GM19240 (cell line): Measurements from ENCODE around the gene PRB3.

Source experiments
- DNase-seq: peaks from one replicate; pipeline ENCODE4 v3.0.0; 2011; ENCODE audit warnings: low spot score; ENCODE audit not compliant: insufficient read length

Gene PRB3

DNA sequence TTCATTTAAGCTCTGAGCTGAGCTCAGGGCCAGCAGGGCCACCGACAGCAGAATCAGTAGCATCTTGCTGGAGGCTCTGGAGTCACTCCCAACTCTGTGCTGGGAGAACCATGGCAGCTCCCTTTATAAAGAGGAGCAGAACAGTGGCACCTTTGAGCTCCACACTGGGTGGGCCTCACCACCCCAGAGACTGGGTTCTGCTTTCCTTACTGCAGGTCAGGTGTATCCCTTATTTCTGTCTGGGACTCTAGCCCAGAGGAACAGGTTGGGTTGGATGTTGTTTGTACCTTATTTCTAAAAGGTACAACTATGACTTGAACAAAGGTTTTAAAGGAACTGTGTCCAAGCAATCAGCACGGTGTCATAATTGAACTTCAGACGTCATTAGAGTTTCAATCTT, at the start of gene PRB3:
Gene PRB3, minus strand, starts transcription at position 101 of the 400 bp plus-strand sequence. Its CDS starts 38 bp downstream, at position 63.
- DNase-seq = no peak

DNA sequence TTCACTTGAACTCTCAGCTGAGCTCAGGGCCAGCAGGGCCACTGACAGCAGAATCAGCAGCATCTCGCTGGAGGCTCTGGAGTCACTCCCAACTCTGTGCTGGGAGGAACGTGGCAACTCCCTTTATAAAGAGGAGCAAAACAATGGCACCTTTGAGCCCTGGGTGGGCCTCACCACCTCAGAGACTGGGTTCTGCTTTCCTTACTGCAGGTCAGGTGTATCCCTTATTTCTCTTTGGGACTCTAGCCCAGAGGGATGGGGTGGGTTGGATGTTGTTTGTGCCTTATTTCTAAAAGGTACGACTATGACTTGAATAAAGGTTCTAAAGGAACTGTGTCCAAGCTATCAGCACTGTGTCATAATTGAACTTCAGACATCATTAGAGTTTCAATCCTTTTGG, 40.8 kb upstream of the PRB3 start, which contains the start of gene PRB4:
Gene PRB4, minus strand, starts transcription at position 101 of the 400 bp plus-strand sequence. Its CDS starts 38 bp downstream, at position 63.
- no peak for DNase-seq

DNA sequence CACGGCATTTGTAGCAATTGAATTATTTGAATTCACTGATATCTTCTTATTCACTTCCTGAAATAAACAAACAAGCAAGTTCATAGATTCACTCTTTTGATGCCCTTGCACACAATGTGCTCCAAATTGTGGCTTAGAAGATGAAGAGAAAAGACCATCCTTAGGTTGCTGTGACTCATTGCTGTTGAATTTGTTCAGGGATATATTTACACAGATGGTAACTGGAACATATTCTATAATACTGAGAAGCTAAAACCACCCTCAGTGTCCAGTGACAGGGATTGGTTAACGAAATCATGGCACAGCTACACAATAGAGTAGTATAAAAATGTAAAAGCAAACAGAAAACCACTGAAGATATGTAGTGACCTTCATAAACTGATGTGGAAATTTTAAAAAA, 37.6 kb upstream of the PRB3 start:
- no peak for DNase-seq

DNA sequence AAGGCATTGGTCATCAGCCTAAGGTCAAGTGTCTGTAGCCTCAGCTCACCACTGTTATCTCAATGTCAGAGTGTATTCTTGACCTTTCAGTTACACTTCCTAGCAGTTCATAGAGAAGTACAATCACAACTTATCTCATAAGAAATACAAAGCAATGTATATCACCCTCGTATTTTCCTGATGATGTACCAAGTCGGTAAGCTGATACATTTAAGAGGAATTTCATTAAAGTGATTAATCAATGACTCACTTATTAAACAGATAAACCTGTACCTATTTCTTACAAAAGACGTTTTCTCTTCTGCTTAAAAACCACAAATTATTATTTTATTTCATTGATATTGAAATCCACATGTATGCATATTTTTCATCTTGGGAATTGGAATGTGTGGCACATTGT, 3.9 kb upstream of the PRB3 start:
- DNase-seq = no peak

DNA sequence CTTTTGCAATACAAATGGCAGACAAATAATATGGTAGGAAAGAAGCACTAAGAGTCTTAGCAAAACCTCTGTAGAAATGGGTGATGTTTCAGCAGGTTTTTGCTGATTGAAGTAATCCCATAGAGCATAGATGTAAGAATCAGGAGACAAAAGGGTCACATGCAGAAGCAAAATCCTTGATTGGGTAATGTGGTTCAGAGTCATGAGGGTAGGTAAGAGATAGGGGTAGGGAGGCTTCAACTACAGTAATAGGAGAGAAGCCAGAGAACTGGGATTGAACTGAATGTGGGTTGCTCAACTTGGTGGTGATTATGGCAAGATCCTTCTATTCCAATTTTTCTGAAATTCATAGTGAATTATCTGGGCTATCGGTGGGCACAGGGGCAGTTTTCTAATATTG, 5.0 kb downstream of the PRB3 start:
- DNase-seq = no peak

DNA sequence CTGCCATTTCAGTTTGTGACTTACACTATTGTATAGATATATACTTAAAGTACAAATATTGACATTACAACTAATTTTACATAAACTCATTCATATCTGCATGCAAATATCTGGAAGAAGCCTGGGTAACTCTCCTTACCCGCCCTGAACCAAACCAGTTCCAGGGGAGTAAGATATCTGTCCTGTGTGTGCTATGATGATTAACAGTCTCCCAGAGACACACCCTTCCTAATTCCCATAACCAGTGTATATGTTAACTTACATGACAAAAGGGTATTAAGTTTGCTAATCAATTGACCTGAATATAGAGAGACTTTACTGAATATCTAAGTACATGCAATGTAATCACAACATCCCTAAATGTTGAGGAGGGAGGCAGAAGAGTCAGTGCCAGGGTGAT, 23.0 kb downstream of the PRB3 start:
- DNase-seq = no peak

DNA sequence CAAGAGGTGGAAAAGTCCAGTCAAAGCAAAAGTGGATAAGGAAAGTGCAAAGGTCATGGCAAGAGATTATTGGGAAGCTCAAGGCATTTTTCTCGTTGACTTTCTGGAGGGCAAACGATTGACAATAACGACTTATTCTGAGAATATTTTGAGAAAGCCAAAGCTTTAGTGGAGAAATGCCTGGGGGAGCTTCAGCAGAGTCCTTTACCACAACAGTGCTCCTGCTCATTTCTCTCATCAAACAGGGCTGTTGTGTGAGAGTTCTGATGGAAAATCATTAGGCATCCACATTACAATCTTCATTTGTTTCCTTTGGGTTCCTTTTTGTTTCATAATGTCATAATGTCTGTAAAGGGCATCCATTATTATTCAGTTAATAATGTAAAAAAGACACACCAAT, 26.9 kb downstream of the PRB3 start:
- DNase-seq = no peak

DNA sequence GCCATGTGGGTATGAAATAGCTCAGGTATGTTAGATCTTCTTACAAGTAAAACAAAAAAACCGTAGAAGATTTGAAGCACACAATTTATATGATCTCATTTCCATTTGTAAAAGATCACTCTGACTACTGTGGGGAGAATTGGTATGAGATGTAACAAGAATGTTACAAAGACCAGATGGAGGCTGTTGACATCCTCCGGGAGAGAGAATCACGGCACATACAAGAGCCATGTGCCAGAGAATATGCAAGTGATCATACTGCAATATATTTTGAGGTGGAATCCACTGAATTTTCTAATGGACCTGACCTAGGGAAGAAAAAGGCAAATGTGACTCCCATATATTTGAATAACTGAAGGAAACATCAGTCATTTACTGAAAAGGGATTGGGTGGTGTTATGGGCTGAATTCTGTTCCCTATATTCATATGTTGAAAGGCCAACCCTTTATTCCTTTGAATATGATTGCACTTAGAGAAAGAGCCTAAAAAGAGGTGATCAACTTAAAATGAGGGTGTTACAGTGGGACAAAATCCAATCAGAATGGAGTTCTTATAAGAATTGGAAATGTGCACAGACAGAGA, 29.1 kb downstream of the PRB3 start:
- no peak for DNase-seq

DNA sequence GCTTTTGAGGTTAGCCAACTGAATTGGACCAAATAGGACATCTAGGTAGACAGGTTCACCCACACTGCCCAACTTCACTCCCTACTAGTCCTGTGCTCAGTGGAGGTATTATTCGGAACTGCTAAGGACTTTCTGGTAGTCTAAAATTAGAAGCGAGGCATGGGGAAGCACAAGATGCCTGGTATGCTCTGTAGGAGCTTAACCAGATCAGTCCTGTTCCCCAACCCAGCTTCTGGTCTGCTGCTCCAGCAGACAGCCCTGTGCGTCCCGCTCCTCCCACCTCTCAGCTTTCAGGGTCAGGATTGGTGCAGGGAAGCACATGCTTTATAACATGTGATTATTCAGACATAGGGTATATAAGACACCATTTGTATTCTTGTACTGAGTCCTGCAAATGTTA, 31.2 kb downstream of the PRB3 start:
- DNase-seq = no peak

DNA sequence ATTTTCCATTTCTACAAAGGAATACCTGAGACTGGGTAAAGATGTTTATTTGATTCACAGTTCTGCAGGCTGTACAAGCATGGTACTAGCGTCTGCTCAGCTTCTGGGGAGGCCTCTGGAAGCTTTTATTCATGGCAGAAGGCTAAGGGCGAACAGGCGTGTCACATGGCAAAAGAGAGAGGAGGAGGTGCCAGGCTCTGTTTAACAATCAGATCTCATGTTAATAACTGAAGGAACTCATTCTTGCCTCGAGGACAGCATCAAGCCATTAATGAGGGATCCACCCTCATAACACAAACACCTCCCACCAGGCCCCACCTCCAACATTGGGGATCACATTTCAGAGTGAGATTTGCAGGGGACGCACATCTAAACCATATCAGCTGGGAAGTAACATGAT, 36.0 kb downstream of the PRB3 start:
- DNase-seq = no peak

DNA sequence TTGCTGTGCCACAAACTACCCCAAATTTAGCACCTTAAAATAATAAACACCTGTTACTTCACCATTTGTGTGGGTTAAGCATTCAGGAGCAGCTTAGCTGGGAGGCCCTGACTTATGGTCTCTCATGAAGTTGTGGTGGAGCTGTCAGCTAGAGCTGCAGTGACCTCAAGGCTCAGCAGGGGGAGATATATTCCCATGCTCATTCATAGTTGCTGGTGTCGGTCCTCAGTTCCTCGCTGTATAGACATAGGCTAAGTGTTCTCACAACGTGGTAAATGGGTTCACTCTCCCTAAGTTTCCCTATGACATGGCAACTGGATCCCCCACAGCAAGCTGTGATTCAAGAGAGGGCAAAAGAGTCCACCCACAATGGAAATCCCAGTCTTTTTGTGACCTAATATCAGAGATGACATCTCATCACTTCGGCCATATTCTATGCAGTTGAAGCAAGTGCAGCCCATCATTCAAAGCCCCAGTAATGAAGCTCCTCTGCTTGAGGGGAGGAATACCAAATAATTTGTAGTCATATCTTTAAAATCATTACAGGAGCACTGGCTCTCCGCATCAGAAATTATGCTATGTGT, 41.1 kb downstream of the PRB3 start:
- DNase-seq = peak; percentile 21

DNA sequence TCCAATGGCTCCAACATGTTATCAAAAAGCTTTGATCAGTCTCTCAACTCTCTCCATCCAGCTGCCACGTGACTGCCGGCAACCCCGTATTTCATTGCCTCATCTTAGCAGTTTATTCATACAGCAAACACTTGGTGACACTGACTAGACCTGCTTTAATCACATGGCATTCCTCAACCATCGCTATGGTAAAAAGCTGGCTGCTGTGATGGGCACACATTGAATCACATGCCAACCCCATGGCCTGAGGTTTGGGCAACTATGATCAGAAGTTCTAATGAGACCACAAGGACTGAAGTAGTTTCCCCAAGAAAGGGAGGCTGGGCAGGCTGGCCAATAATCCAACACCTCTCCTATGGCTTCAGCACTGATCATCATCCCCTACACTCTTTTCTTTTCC, 42.1 kb downstream of the PRB3 start:
- no peak for DNase-seq
